ENCODE results near the gene ERFL. TPM values are rescaled to one million over a fixed set of nuclear protein-coding genes. Genes with fewer than 3 reads are reported as not detected.

The ERFL gene
- total RNA-seq, 1 experiment from 2014 or later, result 3.8 TPM

DNA sequence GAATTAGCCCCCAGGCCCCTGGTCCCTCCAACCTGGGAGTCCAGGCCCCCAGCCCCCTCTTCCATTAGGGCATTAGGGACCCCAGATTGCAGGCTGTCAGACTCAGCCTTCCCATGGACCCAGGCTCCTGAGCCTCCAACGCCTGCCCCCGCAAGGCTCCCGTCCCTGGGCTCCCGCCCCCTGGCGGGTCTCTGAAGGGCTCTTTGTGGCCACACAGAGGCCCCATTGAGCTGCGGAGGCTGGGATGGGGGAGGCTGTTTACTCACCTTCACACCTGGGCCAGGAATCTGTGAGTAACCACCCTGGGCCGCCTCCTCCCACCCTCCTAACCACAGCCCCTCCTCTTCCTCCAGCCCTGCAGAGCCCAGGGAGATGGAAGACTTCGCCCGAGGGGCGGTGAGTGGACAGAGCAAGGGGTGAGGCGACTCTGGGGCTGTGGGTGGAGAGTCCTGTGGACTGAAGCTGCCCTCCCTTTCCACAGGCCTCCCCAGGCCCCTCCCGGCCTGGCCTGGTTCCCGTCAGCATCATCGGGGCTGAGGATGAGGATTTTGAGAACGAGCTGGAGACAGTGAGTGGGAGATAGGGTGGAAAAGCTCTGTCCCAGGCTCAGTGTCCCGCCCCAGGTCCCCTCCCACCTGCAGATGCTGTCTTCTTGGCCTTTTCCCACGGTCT is 40.4 kb downstream of the ERFL start:
- H3K36me3 ChIP-seq (ENCODE audit: insufficient read depth, low read length), result peaks cover 5% of the 10 kb centered on the region; the same call in 1 of the 2 replicates
- peaks cover 47% of the 10 kb centered on the region for H3K79me2 ChIP-seq (ENCODE audit: low read length)

DNA sequence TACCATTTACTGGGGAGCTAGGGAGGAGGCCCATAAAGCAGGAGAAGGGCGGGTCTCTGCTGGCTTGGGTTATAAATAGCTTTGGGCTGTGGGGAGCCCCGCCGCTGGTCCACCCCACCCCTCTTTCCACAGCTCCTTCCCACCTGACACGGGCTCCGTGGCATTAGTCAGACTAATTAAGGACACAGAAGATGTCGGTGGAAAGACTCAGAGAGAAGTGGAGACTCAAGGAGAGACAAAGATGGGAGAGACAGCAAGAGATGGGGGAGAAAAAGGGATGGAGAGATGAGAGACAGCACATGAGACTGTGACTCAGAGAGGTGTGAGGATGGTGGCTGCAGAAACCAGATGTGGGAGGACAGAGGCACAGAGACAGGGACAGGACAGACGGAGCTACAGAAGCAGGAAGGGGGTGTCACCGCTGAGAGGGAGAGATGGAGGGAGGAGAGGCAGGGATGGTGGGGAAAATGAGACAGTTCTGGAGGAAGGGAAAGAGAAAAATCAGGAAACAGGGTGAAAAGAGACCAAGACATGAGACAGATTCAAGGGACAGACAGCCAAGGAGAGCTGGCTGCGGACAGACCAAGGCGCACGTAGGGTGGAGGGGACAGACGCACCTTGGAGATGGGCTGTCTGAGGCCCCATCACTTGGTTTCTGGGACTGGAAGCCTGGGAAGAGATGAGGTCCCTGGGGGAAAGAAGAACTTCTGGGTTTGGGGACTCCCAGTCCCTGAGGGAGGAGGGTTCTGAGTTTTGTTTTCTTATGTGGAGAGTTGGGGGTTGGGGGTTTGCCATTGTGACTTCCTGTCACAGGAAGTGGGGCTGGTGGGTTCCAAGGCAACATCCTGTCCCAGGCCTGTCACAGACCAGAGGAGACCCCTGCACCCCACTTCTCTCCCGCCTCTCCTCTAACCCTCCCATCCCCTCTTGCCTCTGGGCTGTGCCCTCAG is 41.2 kb downstream of the ERFL start:
- no peak for DNase-seq
- H3K27ac ChIP-seq (ENCODE audit: low read length), result peak overlapping the region; percentile 74
- peak overlapping the region; percentile 37 for H3K9ac ChIP-seq (ENCODE audit: low read length)
- peaks cover 5% of the 10 kb centered on the region; the same call in 1 of the 2 replicates for H3K36me3 ChIP-seq (ENCODE audit: insufficient read depth, low read length)
- H3K27me3 ChIP-seq (ENCODE audit: low read length), result no peaks in the 10 kb centered on the region
- H3K9me3 ChIP-seq (ENCODE audit: low read length), result no peaks in the 10 kb centered on the region
- H3K4me1 ChIP-seq (ENCODE audit: low read length), result peaks cover 42% of the 10 kb centered on the region
- no peak overlapping the region for H3K4me3 ChIP-seq (ENCODE audit: low read length)
- H3K9me2 ChIP-seq (replicated peaks; ENCODE audit: insufficient read depth, low read length), result no peaks in the 10 kb centered on the region
- no peak overlapping the region for H2AFZ ChIP-seq (ENCODE audit: low read length)
- H4K20me1 ChIP-seq (ENCODE audit: insufficient read depth, low read depth, low read length), result 0 out of 2 replicates have a peak, but pooled peaks cover 6% of the 10 kb centered on the region
- H3K79me2 ChIP-seq (ENCODE audit: low read length), result peaks cover 47% of the 10 kb centered on the region
- peak overlapping the region; percentile 8 for H3K4me2 ChIP-seq (ENCODE audit: low read depth, low read length, poor library complexity, severe bottlenecking)

More for the DNA sequence above, 40.4 kb downstream of the ERFL start:
- Histone ChIP-seq H3K27ac (ENCODE audit: low read length) (peak overlapping the region; percentile 74), H3K9me3 (ENCODE audit: low read length) (no peaks in the 10 kb centered on the region), H3K4me1 (ENCODE audit: low read length) (peaks cover 35% of the 10 kb centered on the region), H3K9ac (ENCODE audit: low read length) (peak overlapping the region; percentile 37), H4K20me1 (ENCODE audit: insufficient read depth, low read depth, low read length) (0 out of 2 replicates have a peak, but pooled peaks cover 6% of the 10 kb centered on the region), H2AFZ (ENCODE audit: low read length) (no peak overlapping the region), H3K4me2 (ENCODE audit: low read depth, low read length, poor library complexity, severe bottlenecking) (no peak overlapping the region), H3K9me2 (replicated peaks; ENCODE audit: insufficient read depth, low read length) (no peaks in the 10 kb centered on the region), H3K4me3 (ENCODE audit: low read length) (no peak overlapping the region), H3K27me3 (ENCODE audit: low read length) (no peaks in the 10 kb centered on the region)
- DNase-seq, result no peak

DNA sequence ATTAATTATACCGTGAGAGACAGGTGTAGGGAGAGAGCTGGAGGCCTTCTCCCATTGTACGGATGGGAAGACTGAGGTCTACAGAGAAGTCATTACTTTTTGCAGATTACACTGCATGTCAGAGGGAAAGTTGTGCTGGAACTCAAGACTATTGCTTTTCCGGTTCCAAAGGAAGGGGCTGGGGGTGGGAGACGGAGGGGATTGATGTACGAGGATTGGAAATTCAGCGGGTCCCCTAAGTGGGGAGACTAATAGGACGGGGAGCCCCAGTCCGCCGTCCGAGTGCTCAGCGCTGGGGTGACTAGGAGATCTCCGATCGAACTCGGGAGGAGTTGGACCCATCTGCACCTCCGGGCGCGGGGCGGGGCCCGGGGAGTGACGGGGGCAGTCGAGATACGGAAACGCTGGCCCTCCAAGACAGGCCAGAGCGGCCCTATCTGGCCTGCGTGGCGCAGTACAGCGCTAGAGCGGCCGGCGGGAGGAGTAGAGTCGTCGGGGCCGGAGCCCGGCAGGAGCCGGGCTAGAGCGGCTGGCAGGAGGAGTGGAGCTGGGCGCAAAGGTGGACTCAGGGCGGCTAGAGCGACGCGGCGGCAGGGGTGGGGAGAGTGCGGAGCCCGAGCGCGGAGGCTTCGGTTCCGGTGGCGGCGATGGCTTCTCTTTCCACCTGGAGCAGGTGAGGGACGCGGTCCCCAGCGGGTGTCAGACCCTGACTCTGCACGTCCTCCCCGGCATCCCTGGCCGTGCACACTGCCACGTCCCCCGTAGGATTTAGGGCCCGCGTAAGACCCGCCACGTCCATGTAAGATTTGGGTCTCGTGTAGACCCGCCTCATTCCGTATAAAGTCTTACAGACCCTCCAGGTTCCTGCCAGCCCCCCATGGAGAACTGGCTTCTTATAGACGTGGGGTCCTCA is 44.2 kb downstream of the ERFL start:
- H4K20me1 ChIP-seq (ENCODE audit: insufficient read depth, low read depth, low read length), result 0 out of 2 replicates have a peak, but pooled peaks cover 6% of the 10 kb centered on the region
- H2AFZ ChIP-seq (ENCODE audit: low read length), result no peak overlapping the region
- peaks cover 54% of the 10 kb centered on the region for H3K79me2 ChIP-seq (ENCODE audit: low read length)
- peaks cover 8% of the 10 kb centered on the region; the same call in 1 of the 2 replicates for H3K36me3 ChIP-seq (ENCODE audit: insufficient read depth, low read length)
- peak; percentile 99 for DNase-seq
- peak overlapping the region; percentile 94 for H3K4me2 ChIP-seq (ENCODE audit: low read depth, low read length, poor library complexity, severe bottlenecking)
- peak overlapping the region; percentile 95 for H3K4me3 ChIP-seq (ENCODE audit: low read length)
- peaks cover 66% of the 10 kb centered on the region for H3K4me1 ChIP-seq (ENCODE audit: low read length)
- peak overlapping the region; percentile 98 for H3K27ac ChIP-seq (ENCODE audit: low read length)
- peak overlapping the region; percentile 92 for H3K9ac ChIP-seq (ENCODE audit: low read length)
- H3K9me3 ChIP-seq (ENCODE audit: low read length), result no peaks in the 10 kb centered on the region
- no peaks in the 10 kb centered on the region for H3K9me2 ChIP-seq (replicated peaks; ENCODE audit: insufficient read depth, low read length)
- no peaks in the 10 kb centered on the region for H3K27me3 ChIP-seq (ENCODE audit: low read length)

DNA sequence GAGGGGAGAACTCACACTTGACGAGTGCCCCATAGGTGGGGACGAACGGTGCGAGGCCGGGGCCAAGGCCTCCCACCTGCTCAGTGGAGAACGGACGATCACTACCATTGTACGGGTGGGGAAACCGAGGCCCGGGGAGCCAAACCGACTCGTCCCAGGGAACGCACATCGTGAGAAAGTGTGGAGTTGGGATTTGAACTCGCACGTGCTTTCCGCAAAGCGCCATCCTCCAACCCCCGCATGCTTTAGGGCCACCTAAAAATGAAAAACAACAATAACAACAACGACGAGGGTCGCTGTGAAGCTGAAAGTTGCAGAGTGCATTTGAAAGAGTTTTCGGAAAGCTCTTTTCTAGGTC is 44.8 kb downstream of the ERFL start:
- H3K27me3 ChIP-seq (ENCODE audit: low read length), result no peaks in the 10 kb centered on the region
- peak overlapping the region; percentile 98 for H3K27ac ChIP-seq (ENCODE audit: low read length)
- H2AFZ ChIP-seq (ENCODE audit: low read length), result no peak overlapping the region
- H3K9ac ChIP-seq (ENCODE audit: low read length), result peak overlapping the region; percentile 92
- 0 out of 2 replicates have a peak, but pooled peaks cover 6% of the 10 kb centered on the region for H4K20me1 ChIP-seq (ENCODE audit: insufficient read depth, low read depth, low read length)
- no peaks in the 10 kb centered on the region for H3K9me3 ChIP-seq (ENCODE audit: low read length)
- peak overlapping the region; percentile 95 for H3K4me3 ChIP-seq (ENCODE audit: low read length)
- H3K36me3 ChIP-seq (ENCODE audit: insufficient read depth, low read length), result peaks cover 6% of the 10 kb centered on the region; the same call in 1 of the 2 replicates
- no peaks in the 10 kb centered on the region for H3K9me2 ChIP-seq (replicated peaks; ENCODE audit: insufficient read depth, low read length)
- H3K79me2 ChIP-seq (ENCODE audit: low read length), result peaks cover 60% of the 10 kb centered on the region
- no peak for DNase-seq
- peaks cover 72% of the 10 kb centered on the region for H3K4me1 ChIP-seq (ENCODE audit: low read length)
- H3K4me2 ChIP-seq (ENCODE audit: low read depth, low read length, poor library complexity, severe bottlenecking), result peak overlapping the region; percentile 80

DNA sequence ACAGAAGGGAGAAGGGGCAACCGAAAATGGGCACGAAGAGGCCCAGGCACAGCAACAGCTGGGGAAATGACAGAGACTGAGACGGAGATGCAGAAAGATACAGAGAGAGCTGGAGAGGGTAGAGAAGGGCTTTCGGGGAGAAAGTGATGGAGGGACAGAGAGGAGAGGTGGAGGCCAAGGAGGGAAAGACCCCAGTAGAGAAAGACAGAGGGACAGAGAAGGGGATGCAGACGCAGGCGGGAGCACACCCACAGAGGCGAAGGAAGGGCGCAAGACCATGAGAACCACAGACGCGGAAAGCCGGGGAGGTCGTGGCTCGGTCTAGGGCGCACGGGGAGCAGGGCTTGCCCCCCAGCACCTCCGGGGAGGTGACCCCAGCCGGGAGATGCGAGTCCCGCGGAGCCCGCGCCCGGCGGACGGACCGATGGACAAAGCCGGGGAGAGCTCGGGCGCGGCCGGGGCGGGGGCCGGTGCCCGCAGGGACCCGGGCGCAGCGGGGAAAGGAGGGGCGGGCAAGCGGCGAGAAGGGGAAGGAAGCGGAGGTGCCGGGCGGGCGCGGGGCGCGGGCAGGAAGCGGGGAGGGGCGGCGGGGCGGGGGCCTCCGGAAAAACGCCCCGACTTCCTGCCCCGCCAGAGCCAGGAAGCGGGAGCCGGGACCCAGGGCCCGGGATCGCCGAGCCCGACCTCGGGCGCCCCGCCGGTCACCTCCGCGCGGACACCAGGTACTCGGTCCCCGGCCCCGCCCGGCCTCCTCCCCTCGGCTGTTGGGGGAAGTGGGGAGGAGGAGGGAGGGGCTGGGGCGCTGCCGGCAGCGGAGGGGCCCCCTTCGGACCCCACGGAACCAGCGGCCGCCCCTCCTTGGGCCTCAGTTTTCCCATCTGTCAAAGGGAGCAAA is 45.4 kb downstream of the ERFL start, which contains the start of gene ARHGEF1:
Gene ARHGEF1 (plus strand): TSS at position 617 of the 895 bp plus-strand sequence. CDS start 4,899 bp downstream, outside the sequence.
- Histone ChIP-seq H3K9me2 (replicated peaks; ENCODE audit: insufficient read depth, low read length) (no peaks in the 10 kb centered on the region), H3K9me3 (ENCODE audit: low read length) (no peaks in the 10 kb centered on the region), H3K4me1 (ENCODE audit: low read length) (peaks cover 79% of the 10 kb centered on the region), H3K9ac (ENCODE audit: low read length) (peak within 1 kb of the TSS; percentile 92), H2AFZ (ENCODE audit: low read length) (no peak within 1 kb of the TSS), H3K4me2 (ENCODE audit: low read depth, low read length, poor library complexity, severe bottlenecking) (peak within 1 kb of the TSS; percentile 80), H3K27ac (ENCODE audit: low read length) (peak within 1 kb of the TSS; percentile 98), H4K20me1 (ENCODE audit: insufficient read depth, low read depth, low read length) (0 out of 2 replicates have a peak, but pooled peaks cover 6% of the 10 kb centered on the region), H3K79me2 (ENCODE audit: low read length) (peaks cover 60% of the 10 kb centered on the region), H3K36me3 (ENCODE audit: insufficient read depth, low read length) (peaks cover 6% of the 10 kb centered on the region; the same call in 1 of the 2 replicates), H3K4me3 (ENCODE audit: low read length) (peak within 1 kb of the TSS; percentile 95), H3K27me3 (ENCODE audit: low read length) (no peaks in the 10 kb centered on the region)
- peak; percentile 84 for DNase-seq

DNA sequence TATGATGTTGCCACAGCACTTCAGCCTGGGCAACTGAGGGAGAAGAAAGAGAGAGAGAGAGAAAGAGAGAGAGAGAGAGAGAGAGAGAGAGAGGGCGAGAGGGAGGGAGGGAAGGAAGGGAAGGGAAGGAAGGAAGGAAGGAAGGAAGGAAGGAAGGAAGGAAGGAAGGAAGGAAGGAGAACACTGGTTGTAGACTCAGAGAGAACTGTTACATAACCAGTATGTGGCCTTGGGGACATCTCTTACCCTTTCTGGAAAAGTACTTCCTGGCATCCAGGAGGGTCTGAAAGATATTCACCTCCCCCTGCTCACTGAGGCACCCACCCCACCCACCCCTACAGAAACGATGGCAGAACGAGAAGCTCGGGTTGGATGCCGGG is 47.9 kb downstream of the ERFL start:
- H3K27me3 ChIP-seq (ENCODE audit: low read length), result no peaks in the 10 kb centered on the region
- H3K27ac ChIP-seq (ENCODE audit: low read length), result peak overlapping the region; percentile 99
- no peaks in the 10 kb centered on the region for H3K9me3 ChIP-seq (ENCODE audit: low read length)
- H3K4me2 ChIP-seq (ENCODE audit: low read depth, low read length, poor library complexity, severe bottlenecking), result peak overlapping the region; percentile 97
- peak overlapping the region; percentile 91; the same call in 1 of the 2 replicates for H3K4me3 ChIP-seq (ENCODE audit: low read length)
- peaks cover 75% of the 10 kb centered on the region for H3K4me1 ChIP-seq (ENCODE audit: low read length)
- peaks cover 6% of the 10 kb centered on the region; the same call in 1 of the 2 replicates for H3K36me3 ChIP-seq (ENCODE audit: insufficient read depth, low read length)
- H4K20me1 ChIP-seq (ENCODE audit: insufficient read depth, low read depth, low read length), result 0 out of 2 replicates have a peak, but pooled peaks cover 6% of the 10 kb centered on the region
- H3K9me2 ChIP-seq (replicated peaks; ENCODE audit: insufficient read depth, low read length), result no peaks in the 10 kb centered on the region
- DNase-seq, result no peak
- H2AFZ ChIP-seq (ENCODE audit: low read length), result no peak overlapping the region
- H3K9ac ChIP-seq (ENCODE audit: low read length), result peak overlapping the region; percentile 99; the same call in 1 of the 2 replicates
- peaks cover 42% of the 10 kb centered on the region for H3K79me2 ChIP-seq (ENCODE audit: low read length)

Measured in Karpas-422 (cell line).